Thoracic aorta (tissue), 2 donors: ENCODE data around the gene KMT2A. TPM values are rescaled to one million over a fixed set of nuclear protein-coding genes. Genes with fewer than 3 reads are reported as not detected.

Experiments used
- ATAC-seq: fragments of 150-250 bp; one replicate; pipeline ENCODE4 v1.8.0; 2017; ENCODE audit warnings: low read depth; ENCODE audit not compliant: insufficient number of reproducible peaks, low FRiP score
- DNase-seq: peaks from one replicate; pipeline ENCODE4 v3.0.0-alpha.2; 2020; ENCODE audit warnings: low spot score
- H3K27ac ChIP-seq, 2 donors: fragments of 200-600 bp; sonication (generic); 1 replicate in 1 of 2; 2 replicates in 1 of 2; pipeline ENCODE4 v1.5.1; 2016; ENCODE audit warnings: mild to moderate bottlenecking in 2 of 2, moderate library complexity in 2 of 2
- H3K27me3 ChIP-seq: fragments of 200-600 bp; sonication (generic); replicated peaks from 2 replicates; pipeline ENCODE4 v1.6.0; 2016; ENCODE audit warnings: mild to moderate bottlenecking; ENCODE audit not compliant: insufficient read depth
- H3K36me3 ChIP-seq: fragments of 200-600 bp; sonication (generic); one replicate; pipeline ENCODE4 v1.5.1; 2016
- H3K4me1 ChIP-seq, 2 donors: fragments of 200-600 bp; sonication (generic); 1 replicate in 1 of 2; 2 replicates in 1 of 2; pipeline versions ENCODE4 v1.5.1 to v1.6.0; 2016; ENCODE audit warnings: low read depth in 2 of 2, mild to moderate bottlenecking in 1 of 2; ENCODE audit not compliant: control insufficient read depth in 1 of 2
- H3K4me3 ChIP-seq: fragments of 200-600 bp; sonication (generic); 2 replicates; pipeline ENCODE4 v1.5.1; 2016; ENCODE audit warnings: mild to moderate bottlenecking
- H3K9me3 ChIP-seq: fragments of 200-600 bp; sonication (generic); 2 replicates; pipeline ENCODE4 v1.5.1; 2016
- total RNA-seq, 2 donors: library from RNA; depleted of rRNA; stranded (reverse); fragments of >200 nt; gene quantifications; one replicate each; pipeline versions ENCODE4 v1.1.0 to v1.2.3, GENCODE V29; 2016
- TF ChIP-seq, protein P1 (sequence below): fragments of 200-600 bp; sonication (generic); IDR thresholded peaks from one replicate; pipeline ENCODE4 v1.5.1; 2019; ENCODE audit warnings: antibody characterized with exemption

KMT2A gene
- total RNA-seq, 2 donors from 2014 or later = 88.1 to 105 TPM

DNA sequence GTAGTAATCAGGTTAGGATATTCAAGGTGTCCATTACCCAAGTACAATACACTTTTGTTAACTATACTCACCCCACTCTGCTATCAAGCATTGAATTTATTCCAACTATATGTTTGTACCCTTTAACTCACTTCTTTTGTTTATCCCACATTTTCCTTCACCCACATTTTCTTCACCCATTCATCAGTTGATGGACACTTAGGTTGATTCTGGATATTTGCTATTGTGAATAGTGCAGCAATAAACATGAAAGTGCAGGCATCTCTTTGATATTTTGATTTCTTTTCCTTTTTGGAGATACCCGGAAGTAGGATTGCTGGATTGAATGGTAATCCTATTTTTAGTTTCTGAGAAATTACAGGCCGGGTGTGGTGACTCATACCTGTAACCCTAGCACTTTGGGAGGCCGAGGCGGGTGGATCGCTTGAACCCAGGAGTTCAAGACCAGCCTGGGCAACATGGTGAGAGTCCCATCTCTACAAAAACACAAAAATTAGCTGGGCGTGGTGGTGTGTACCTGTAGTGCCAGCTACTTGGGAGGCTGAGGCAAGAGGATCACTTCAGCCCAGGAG lies 101.2 kb downstream of the KMT2A start:
- ATAC-seq (no peak), DNase-seq (no peak)
- no peaks in the 10 kb centered on the region for H3K9me3 ChIP-seq
- H3K36me3 ChIP-seq = peaks cover 6% of the 10 kb centered on the region
- TF ChIP-seq, protein P1, sequence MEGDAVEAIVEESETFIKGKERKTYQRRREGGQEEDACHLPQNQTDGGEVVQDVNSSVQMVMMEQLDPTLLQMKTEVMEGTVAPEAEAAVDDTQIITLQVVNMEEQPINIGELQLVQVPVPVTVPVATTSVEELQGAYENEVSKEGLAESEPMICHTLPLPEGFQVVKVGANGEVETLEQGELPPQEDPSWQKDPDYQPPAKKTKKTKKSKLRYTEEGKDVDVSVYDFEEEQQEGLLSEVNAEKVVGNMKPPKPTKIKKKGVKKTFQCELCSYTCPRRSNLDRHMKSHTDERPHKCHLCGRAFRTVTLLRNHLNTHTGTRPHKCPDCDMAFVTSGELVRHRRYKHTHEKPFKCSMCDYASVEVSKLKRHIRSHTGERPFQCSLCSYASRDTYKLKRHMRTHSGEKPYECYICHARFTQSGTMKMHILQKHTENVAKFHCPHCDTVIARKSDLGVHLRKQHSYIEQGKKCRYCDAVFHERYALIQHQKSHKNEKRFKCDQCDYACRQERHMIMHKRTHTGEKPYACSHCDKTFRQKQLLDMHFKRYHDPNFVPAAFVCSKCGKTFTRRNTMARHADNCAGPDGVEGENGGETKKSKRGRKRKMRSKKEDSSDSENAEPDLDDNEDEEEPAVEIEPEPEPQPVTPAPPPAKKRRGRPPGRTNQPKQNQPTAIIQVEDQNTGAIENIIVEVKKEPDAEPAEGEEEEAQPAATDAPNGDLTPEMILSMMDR = no peak
- H3K4me1 ChIP-seq = peaks cover 4 to 15% of the 10 kb centered on the region in 2 donors
- no peak overlapping the region for H3K4me3 ChIP-seq
- no peaks in the 10 kb centered on the region for H3K27me3 ChIP-seq
- peak overlapping the region in 1 of 2 donors; percentile 35 for H3K27ac ChIP-seq

DNA sequence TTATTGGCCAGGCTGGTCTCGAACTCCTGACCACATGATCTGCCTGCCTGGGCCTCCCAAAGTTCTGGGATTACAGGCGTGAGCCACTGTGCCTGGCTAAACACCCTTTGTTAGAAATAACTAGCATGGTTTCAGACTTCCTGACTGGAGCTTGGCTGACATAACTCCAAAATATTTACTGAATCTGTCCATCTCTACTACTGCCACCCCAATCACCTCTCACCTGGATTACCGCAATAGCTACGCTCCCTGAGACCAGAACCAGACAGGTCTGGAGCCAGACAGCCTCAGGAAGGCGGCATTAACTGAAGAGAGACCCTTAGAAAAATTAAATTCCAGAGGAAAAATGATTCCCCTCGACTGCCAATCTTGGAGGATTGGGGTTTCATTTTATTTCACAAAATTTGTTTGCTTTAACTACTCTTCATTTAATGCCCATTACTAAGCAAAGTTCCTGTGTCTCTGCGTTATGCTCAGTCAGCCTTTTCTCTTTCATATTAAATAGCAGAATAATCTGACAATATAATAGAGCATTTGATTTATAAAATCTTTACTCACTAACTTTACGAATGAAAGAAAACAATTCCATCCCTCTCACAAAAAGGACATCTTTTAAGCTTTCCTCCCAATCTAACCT lies 107.8 kb downstream of the KMT2A start:
- Histone ChIP-seq H3K9me3 (no peaks in the 10 kb centered on the region), H3K4me3 (no peak overlapping the region), H3K27me3 (no peaks in the 10 kb centered on the region), H3K4me1 (no peaks in the 10 kb centered on the region), H3K36me3 (peaks cover 15% of the 10 kb centered on the region), H3K27ac (no peak overlapping the region)
- TF ChIP-seq, protein P1 = no peak
- DNase-seq (no peak), ATAC-seq (no peak)

DNA sequence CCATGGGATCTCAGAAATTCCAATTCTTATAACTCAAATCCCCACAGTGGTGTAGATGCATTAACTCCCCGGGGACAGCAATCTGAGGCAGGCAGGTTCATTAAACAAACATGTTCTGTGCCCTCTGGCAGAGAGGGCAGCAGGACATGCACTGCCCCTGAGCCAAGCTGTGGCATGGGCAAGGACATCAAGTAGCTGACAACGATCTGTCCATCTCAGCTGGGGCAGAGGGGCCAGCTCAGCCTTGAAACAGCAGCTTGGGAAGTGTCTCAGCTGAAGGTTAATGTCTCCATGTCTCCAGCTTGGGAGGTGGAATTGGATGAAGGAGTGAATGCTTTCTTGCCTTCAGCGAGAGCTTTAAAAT lies 108.3 kb downstream of the KMT2A start:
- Histone ChIP-seq H3K36me3 (peaks cover 15% of the 10 kb centered on the region), H3K27me3 (no peaks in the 10 kb centered on the region), H3K4me3 (no peak overlapping the region), H3K27ac (no peak overlapping the region), H3K9me3 (no peaks in the 10 kb centered on the region), H3K4me1 (no peaks in the 10 kb centered on the region)
- no peak for ATAC-seq
- DNase-seq = no peak
- TF ChIP-seq, protein P1 = no peak

GRCh38 chr11:118545533-118545932 lies 109.2 kb downstream of the KMT2A start:
- DNase-seq (no peak), ATAC-seq (no peak)
- Histone ChIP-seq H3K27me3 (no peaks in the 10 kb centered on the region), H3K4me3 (no peak overlapping the region), H3K9me3 (no peaks in the 10 kb centered on the region), H3K27ac (no peak overlapping the region), H3K4me1 (no peaks in the 10 kb centered on the region), H3K36me3 (peaks cover 15% of the 10 kb centered on the region)
- TF ChIP-seq, protein P1 = no peak

DNA sequence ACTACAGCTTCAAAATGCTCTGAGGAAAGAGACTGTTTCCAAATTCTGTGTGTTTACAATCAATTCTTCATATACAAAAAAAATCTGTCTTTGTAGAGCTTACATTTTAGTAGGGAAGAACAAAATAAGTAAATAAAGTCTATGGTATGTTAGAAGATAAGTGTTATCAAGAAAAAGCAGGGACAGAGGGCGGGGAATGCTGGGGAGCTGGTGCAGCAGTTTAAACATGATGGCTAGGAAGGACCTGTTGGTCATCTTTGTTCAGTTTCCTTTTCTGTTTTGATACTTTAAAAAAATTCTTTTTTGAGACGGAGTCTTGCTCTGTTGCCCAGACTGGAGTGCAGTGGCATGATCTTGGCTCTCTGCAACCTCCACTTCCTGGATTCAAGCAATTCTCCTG lies 110.8 kb downstream of the KMT2A start:
- Histone ChIP-seq H3K27me3 (no peaks in the 10 kb centered on the region), H3K4me3 (no peak overlapping the region), H3K27ac (no peak overlapping the region), H3K4me1 (no peaks in the 10 kb centered on the region), H3K9me3 (no peaks in the 10 kb centered on the region), H3K36me3 (peaks cover 13% of the 10 kb centered on the region)
- TF ChIP-seq, protein P1 = no peak
- no peak for ATAC-seq
- DNase-seq = no peak
